OCI-M2 (cell line): ENCODE data around the gene PLA2G4C.
"Not testable (repeated sequence)": the region's sequence is repeated elsewhere in the genome, so short reads cannot be mapped to it uniquely, and the experiment has no call there.

Experiments used
- DNase-seq: peaks from one replicate; lab custom pipeline; 2025; ENCODE audit not compliant: unreplicated experiment; lab: John Stamatoyannopoulos, UW

The PLA2G4C gene

GRCh38 chr19:48113190-48113917, 2.7 kb upstream of the PLA2G4C start:
- DNase-seq: no peak

DNA sequence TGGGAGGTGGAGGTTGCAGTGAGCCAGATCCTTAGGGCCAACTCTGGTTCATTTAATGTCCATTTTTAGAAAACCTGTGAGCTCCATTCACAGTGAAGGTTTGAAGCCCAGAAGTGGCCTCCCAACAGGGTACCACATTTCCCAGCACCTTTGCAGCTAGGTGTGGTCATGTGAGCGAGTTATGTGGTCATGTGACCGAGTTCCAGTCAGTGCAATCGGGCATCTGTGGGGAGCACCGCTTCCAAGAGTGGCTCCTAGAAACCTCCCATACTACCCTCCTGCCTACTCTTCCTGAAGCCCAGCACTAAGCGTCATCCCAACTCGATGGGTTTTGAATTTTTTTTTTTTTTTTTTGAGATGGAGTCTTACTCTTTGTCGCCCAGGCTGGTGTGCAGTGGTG, 663 bp upstream of the PLA2G4C start:
- DNase-seq: no peak

GRCh38 chr19:48108997-48109782, 1.4 kb downstream of the PLA2G4C start:
- DNase-seq: no peak

GRCh38 chr19:48103922-48104321, 6.7 kb downstream of the PLA2G4C start:
- no peak for DNase-seq

DNA sequence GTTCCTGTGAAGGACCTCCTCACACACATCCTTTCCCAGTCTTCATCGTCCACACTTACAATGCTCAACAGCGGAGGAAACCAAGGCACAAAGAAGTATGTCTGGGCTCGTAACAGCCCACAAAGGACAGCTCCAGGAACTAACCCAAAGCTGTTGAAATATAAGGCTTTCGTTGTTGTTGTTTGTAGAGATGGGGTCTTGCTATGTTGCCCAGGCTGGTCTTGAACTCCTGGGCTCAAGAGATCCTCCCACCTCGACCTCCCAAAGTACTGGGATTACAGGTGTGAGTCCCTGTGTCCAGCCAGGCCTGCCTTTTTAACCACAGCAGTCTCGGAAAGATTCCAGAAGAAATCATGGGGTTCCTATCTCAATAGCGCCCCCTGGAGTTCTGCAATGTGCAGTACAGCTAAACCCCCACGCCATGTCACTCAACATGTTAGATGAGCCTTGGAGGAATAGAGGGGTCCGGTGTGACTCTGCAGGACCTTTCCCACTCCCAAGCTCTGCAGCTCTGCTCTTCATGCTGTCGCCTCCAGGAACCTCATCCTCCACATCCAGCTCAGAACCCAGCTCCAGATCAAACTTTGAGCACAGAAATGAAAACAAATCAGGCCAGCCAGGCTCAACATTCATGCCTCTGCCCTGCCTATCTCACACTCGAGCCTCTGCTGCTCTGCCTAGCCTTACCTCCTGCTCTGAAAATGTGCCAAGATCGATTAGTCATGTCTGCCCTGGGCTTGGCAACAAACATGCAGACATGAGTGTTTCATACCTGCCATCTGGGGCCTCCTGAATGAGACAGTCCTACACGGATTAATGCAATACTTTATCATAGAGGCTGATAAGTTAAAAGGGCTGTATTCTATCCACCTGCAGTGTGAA, 7.5 kb downstream of the PLA2G4C start:
- DNase-seq: no peak

DNA sequence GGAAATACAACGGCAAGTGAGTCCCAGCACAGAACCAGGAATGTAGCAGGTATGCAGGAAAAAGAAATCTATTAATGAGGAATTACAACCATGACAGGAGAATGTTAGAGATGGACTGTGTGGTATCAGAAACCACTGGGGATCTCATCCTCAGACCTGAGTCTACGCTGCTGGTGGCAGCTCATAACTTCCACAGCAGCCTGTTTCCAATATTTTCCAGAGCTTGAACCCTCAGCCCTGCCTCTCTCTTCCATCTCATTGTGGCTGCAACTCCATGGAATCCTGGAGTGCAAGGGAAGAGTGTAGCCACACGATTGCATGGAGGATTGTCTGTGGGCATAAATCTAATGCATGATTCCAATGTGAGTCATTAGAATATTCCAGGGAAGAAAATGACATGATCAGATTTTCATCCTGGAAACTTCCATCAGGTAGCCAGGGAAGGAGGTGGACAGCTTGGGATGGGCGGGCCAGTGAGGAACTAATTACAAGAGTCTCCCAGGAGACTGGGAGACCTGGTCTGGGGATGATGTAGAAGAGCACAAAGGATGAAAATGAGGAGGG, 14.9 kb downstream of the PLA2G4C start:
- DNase-seq: no peak

DNA sequence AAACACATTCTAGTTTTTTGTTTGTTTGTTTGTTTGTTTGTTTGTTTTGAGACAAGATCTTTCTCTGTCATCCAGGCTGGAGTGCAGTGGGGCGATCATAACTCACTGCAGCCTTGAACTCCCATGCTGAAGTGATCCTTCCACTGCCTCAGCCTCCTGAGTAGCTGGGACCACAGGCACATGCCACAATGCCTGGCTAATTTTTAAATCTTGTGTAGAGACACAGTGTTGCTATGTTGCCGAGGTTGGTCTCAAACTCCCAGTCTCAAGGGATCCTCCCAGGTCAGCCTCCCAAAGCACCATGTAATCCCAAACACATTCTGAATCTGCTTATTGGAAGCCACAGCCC, 15.8 kb downstream of the PLA2G4C start:
- no peak for DNase-seq

DNA sequence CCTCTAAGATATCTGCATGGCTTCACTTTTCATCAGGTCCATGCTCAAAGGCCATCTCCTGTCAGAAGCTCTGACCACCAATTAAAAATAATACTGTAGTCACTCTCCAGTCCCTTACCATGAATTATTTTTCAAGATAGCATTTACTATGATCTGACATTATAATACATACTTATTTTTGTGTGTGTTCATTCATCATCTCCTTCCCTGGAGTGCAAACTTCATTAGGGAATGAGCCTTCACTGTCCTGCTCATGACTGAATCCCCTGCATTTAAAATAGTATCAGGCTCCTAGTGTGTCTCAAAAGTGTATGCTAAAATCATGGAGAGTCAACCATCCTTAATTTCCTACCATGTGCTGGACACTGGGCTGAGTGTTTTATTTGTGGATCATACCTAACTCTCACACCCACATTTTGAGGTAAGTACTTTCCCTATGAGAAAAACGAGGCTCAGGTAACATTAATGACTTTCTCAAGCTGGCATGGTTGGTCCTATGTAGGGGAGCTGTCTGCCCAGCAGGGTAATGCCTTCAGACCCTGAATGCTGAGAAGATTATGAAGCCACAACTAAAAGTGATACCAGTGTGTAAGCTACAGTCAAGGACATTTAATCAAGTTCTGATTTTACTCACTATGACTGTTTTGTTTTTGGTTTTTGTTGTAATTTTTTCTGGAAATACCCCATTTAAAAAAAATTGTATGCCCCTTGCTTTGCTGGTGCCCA, 16.3 kb downstream of the PLA2G4C start:
- no peak for DNase-seq

DNA sequence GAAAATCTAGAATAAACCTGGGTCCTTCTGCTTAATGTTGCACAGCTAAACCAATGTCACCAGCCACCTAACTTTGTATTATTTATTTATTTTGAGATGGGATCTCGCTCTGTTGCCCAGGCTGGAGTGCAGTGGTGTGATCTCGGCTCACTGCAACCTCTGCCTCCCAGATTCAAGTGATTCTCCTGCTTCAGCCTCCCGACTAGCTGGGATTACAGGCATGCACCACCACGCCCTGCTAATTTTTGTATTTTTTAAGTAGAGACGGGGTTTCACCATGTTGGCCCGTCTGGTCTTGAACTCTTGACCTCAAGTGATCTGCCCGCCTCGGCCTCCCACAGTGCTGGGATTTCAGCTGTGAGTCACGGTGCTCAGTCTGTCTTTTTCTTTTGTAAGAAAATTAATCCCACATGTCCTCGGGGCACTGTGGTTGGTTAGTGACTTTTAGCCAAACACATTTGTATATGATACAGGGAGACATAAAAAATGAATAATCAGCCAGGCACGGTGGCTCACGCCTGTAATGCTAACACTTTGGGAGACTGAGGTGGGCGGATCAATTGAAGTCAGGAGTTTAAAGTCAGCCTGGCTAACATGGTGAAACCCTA, 19.4 kb downstream of the PLA2G4C start:
- not testable (repeated sequence) for DNase-seq

GRCh38 chr19:48090281-48090802, 20.3 kb downstream of the PLA2G4C start:
- no peak for DNase-seq

DNA sequence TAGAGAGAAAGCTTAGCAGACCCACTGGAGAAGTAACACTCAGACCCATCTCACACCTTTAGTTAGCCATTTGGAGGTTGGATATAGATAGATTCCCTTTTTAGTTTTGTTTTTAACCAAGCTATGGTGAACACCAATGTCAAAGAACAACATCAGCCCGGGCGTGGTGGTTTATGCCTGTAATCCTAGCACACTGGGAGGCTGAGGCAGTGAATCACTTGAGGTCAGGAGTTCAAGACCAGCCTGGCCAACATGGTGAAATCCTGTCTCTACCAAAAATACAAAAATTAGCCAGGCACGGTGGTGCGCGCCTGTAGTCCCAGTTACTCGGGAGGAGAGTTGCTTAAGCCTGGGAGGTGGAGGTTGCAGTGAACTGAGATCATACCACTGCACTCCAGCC, 21.6 kb downstream of the PLA2G4C start:
- DNase-seq: not testable (repeated sequence)

GRCh38 chr19:48085904-48086864, 24.4 kb downstream of the PLA2G4C start:
- no peak for DNase-seq

- DNase-seq: no peak
Observed at GRCh38 chr19:48085076-48085475, 25.5 kb downstream of the PLA2G4C start.

GRCh38 chr19:48081106-48081505, 29.5 kb downstream of the PLA2G4C start:
- no peak for DNase-seq

DNA sequence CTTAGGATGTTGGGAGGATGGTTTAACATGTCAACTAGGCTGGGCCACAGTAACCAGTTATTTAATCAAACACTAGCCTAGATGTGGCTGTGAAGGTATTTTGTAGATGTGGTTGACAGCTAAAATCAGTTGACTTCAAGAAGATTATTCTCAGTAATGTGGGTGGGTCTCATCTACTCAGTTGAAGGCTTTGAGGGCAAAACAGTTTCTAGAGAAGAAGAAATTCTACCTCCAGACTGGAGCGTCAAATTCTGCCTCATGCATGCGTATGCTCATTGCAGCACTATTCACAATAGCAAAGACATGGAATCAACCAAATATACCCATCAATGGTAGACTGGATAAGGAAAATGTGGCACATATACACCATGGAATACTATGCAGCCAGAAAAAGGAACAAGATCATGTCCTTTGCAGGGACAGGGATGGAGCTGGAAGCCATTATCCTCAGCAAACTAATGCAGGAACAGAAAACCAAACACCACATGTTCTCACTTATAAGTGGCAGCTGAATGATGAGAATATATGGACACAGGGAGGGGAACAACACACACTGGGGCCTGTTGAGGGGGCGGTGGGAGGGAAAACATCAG, 40.3 kb downstream of the PLA2G4C start:
- DNase-seq: not testable (repeated sequence)

DNA sequence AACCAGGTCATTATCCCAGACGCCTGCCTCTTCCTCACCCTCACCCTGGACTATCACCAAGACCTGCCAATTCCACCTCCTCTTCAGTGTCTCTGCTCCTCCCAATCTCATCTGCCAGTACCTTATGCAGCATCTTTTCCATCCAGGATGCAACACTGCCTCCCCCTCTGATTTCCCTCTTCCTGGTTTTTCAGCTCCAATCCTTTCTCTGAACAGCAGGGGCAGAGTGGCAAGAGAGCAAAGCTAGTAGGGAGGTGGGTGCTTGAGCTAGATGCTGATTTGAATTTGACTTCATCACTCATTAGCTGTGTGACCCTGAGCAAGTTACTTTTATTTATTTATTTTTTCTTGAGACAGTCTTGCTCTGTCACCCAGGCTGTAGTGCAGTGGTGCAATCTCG, 41.2 kb downstream of the PLA2G4C start:
- no peak for DNase-seq

DNA sequence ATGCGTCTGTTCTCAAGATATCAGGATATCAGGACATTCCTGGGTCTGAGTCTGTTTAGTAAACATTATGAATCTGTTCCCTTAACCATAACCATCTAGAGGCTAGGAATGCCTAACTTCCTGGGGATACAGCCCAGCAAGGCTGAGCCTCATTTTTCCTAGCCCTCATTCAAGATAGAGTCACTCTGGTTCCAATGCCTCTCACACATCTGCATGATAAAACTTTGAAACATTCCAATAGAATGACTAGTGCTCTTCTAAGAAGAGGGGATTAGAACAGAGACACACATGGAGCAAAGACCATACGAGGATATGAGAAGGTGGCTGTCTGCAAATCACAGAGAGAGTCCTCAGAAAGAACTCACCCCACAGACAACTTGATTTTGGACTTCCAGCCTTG, 46.1 kb downstream of the PLA2G4C start:
- DNase-seq: no peak
